Uterus (tissue), 4 donors: Measurements from ENCODE around the gene GNAT2. TPM values are rescaled to one million over a fixed set of nuclear protein-coding genes. Genes with fewer than 3 reads are reported as not detected.
"Not testable (repeated sequence)": the region's sequence is repeated elsewhere in the genome, so short reads cannot be mapped to it uniquely, and the experiment has no call there.

Source experiments
- DNase-seq, 2 donors: peaks; one replicate each; pipeline ENCODE4 v3.0.0-alpha.2; 2019 to 2020
- H3K27ac ChIP-seq, 2 donors: fragments of 200-600 bp; sonication (generic); 1 replicate in 1 of 2; 2 replicates in 1 of 2; pipeline ENCODE4 v1.5.1; 2016 to 2018
- H3K27me3 ChIP-seq, 2 donors: fragments of 200-600 bp; sonication (generic); one replicate each; pipeline ENCODE4 v1.5.1; 2018 to 2019; ENCODE audit warnings: control low read depth in 1 of 2
- H3K36me3 ChIP-seq, 2 donors: fragments of 200-600 bp; sonication (generic); one replicate each; pipeline ENCODE4 v1.5.1; 2019; ENCODE audit warnings: control low read depth in 1 of 2
- H3K4me1 ChIP-seq, 2 donors: fragments of 200-600 bp; sonication (generic); one replicate each; pipeline ENCODE4 v1.5.1; 2018 to 2019; ENCODE audit warnings: control low read depth in 1 of 2
- H3K4me3 ChIP-seq, 2 donors: fragments of 200-600 bp; sonication (generic); 1 replicate in 1 of 2; 2 replicates in 1 of 2; pipeline ENCODE4 v1.5.1; 2018 to 2019; ENCODE audit warnings: mild to moderate bottlenecking in 1 of 2
- H3K9me3 ChIP-seq, 2 donors: fragments of 200-600 bp; sonication (generic); one replicate each; pipeline ENCODE4 v1.5.1; 2019; ENCODE audit warnings: control low read depth in 1 of 2
- POLR2A ChIP-seq, 2 donors: fragments of 450-650 bp; IDR thresholded peaks; one replicate each; pipeline ENCODE4 v1.6.1; 2016; ENCODE audit warnings: antibody characterized with exemption in 2 of 2, mild to moderate bottlenecking in 1 of 2, moderate library complexity in 1 of 2
- intact Hi-C: fragments of 100-400 bp; cut with DNase I; formaldehyde crosslinking; loops from one replicate; pipeline ENCODE4 v1.15.1; 2023; ENCODE audit warnings: low total_unique reads
- total RNA-seq, 4 donors: library from RNA; depleted of rRNA in 3 of 4; stranded (reverse); fragments of >200 nt in 3 of 4; gene quantifications; one replicate each; pipeline versions ENCODE4 v1.1.0 to v1.2.4, GENCODE V29; 2014 to 2023
- TF ChIP-seq, protein P1 (sequence below), 4 experiments: fragments of 200-600 bp in 2 of 4; fragments of 450-650 bp in 2 of 4; sonication (generic) in 2 of 4; IDR thresholded peaks; one replicate each; pipeline ENCODE4 v1.5.1; 2016 to 2019; ENCODE audit warnings: antibody characterized with exemption in 4 of 4, mild to moderate bottlenecking in 2 of 4, moderate library complexity in 1 of 4
- donor health status: DM: yes; HTN: yes; CAD: no.

Gene GNAT2
- total RNA-seq, 4 donors from 2014 or later: not detected

DNA sequence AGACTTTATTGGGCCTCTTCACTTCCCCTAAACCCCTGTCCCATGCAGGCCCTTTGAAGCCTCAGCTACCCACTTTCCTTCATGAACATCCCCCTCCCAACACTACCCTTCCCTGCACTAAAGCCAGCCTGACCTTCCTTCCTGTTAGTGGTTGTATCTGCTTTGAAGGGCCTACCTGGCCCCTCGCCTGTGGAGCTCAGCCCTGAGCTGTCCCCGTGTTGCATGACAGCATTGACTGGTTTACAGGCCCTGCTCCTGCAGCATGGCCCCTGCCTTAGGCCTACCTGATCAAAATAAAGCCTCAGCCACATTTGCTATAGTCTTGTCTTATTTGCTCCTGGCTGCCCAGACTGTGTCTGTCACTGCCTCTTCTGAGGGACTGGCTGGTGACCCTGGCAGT, 42.0 kb upstream of the GNAT2 start:
- no peaks in the 10 kb centered on the region for H3K36me3 ChIP-seq
- no peaks in the 10 kb centered on the region for H3K4me1 ChIP-seq
- H3K4me3 ChIP-seq: no peak overlapping the region
- no peak overlapping the region for H3K27ac ChIP-seq
- no peaks in the 10 kb centered on the region for H3K27me3 ChIP-seq
- intact Hi-C loops: no loop called here
- H3K9me3 ChIP-seq: no peaks in the 10 kb centered on the region
- no peak for DNase-seq
- no peak for TF ChIP-seq POLR2A (IDR thresholded peaks at IDR 0.05)
- TF ChIP-seq, protein P1, sequence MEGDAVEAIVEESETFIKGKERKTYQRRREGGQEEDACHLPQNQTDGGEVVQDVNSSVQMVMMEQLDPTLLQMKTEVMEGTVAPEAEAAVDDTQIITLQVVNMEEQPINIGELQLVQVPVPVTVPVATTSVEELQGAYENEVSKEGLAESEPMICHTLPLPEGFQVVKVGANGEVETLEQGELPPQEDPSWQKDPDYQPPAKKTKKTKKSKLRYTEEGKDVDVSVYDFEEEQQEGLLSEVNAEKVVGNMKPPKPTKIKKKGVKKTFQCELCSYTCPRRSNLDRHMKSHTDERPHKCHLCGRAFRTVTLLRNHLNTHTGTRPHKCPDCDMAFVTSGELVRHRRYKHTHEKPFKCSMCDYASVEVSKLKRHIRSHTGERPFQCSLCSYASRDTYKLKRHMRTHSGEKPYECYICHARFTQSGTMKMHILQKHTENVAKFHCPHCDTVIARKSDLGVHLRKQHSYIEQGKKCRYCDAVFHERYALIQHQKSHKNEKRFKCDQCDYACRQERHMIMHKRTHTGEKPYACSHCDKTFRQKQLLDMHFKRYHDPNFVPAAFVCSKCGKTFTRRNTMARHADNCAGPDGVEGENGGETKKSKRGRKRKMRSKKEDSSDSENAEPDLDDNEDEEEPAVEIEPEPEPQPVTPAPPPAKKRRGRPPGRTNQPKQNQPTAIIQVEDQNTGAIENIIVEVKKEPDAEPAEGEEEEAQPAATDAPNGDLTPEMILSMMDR (IDR thresholded peaks at IDR 0.05): no peak

GRCh38 chr1:109660691-109661026, 41.2 kb upstream of the GNAT2 start:
- H3K4me3 ChIP-seq, DNase-seq, intact Hi-C loops, H3K36me3 ChIP-seq, H3K9me3 ChIP-seq, H3K27me3 ChIP-seq, H3K4me1 ChIP-seq, H3K27ac ChIP-seq: not testable (repeated sequence)

- no peaks in the 10 kb centered on the region for H3K27me3 ChIP-seq
- intact Hi-C loops: loop anchor here (10.0 kb wide), 1 partner anchor 325 kb away; the partner anchor contains the start of gene AHCYL1
- no peak for TF ChIP-seq POLR2A (IDR thresholded peaks at IDR 0.05)
- TF ChIP-seq, protein P1 (IDR thresholded peaks at IDR 0.05): no peak
- no peaks in the 10 kb centered on the region for H3K9me3 ChIP-seq
- no peaks in the 10 kb centered on the region for H3K4me1 ChIP-seq
- no peak for DNase-seq
- H3K4me3 ChIP-seq: no peak overlapping the region
- H3K36me3 ChIP-seq: no peaks in the 10 kb centered on the region
- H3K27ac ChIP-seq: no peak overlapping the region
Measured at GRCh38 chr1:109659997-109660690, 40.7 kb upstream of the GNAT2 start.

DNA sequence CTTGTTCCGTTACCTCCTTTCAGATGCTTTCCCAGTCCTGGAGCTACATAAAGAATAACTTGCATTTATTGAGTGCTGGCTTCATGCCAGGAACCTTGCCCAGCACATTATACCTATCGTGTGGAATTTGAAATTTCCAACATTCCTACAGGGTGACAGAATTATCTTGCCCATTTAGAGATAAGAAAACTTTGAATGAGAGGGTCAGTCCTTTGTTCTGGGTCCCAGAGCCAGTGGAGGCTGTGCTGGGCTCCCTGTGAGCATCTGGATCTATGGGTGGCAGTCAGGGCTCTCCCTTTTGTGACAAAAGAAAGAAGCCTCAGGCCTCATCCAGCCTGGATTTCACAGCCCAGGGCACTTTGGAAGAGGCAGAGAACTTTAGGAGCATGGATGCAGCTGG, 39.7 kb upstream of the GNAT2 start:
- Histone ChIP-seq H3K4me1 (no peaks in the 10 kb centered on the region), H3K4me3 (no peak overlapping the region), H3K27me3 (no peaks in the 10 kb centered on the region), H3K27ac (no peak overlapping the region), H3K9me3 (no peaks in the 10 kb centered on the region), H3K36me3 (no peaks in the 10 kb centered on the region)
- TF ChIP-seq, protein P1 (IDR thresholded peaks at IDR 0.05): no peak
- no peak for TF ChIP-seq POLR2A (IDR thresholded peaks at IDR 0.05)
- no peak for DNase-seq
- intact Hi-C loops: loop anchor here (10.0 kb wide), 1 partner anchor 326 kb away; the partner anchor contains the start of gene AHCYL1

- no peak for DNase-seq
- H3K27me3 ChIP-seq: no peaks in the 10 kb centered on the region
- H3K9me3 ChIP-seq: no peaks in the 10 kb centered on the region
- no peaks in the 10 kb centered on the region for H3K4me1 ChIP-seq
- H3K27ac ChIP-seq: no peak overlapping the region
- H3K36me3 ChIP-seq: no peaks in the 10 kb centered on the region
- no peak overlapping the region for H3K4me3 ChIP-seq
- intact Hi-C loops: loop anchor here (10.0 kb wide), 1 partner anchor 326 kb away; the partner anchor contains the start of gene AHCYL1
- no peak for TF ChIP-seq POLR2A (IDR thresholded peaks at IDR 0.05)
- TF ChIP-seq, protein P1 (IDR thresholded peaks at IDR 0.05): no peak
Measured at GRCh38 chr1:109658533-109659042, 39.2 kb upstream of the GNAT2 start.
